Measurements from ENCODE around the gene PIEZO2.
"Not testable (repeated sequence)": the region's sequence is repeated elsewhere in the genome, so short reads cannot be mapped to it uniquely, and the experiment has no call there.

PIEZO2 gene

GRCh38 chr18:10878703-10879102 lies 270.7 kb downstream of the PIEZO2 start:
- no peak for DNase-seq

- no peak for DNase-seq
These were observed 271.4 kb downstream of the PIEZO2 start for GRCh38 chr18:10877987-10878386.

GRCh38 chr18:10875811-10876210 lies 273.6 kb downstream of the PIEZO2 start:
- DNase-seq = no peak

GRCh38 chr18:10872304-10872703 lies 277.1 kb downstream of the PIEZO2 start:
- no peak for DNase-seq

GRCh38 chr18:10864722-10865121 lies 284.6 kb downstream of the PIEZO2 start:
- DNase-seq = no peak

GRCh38 chr18:10863026-10863425 lies 286.3 kb downstream of the PIEZO2 start:
- DNase-seq = no peak

GRCh38 chr18:10860928-10861327 lies 288.4 kb downstream of the PIEZO2 start:
- DNase-seq = no peak

GRCh38 chr18:10860382-10860781 lies 289.0 kb downstream of the PIEZO2 start:
- no peak for DNase-seq

- DNase-seq = no peak
These were observed 290.9 kb downstream of the PIEZO2 start for GRCh38 chr18:10858477-10858876.

GRCh38 chr18:10856132-10856531 lies 293.2 kb downstream of the PIEZO2 start:
- no peak for DNase-seq

GRCh38 chr18:10852385-10853303 lies 296.7 kb downstream of the PIEZO2 start:
- DNase-seq = no peak

GRCh38 chr18:10851824-10852319 lies 297.5 kb downstream of the PIEZO2 start:
- DNase-seq = peak; percentile 52 to 58

- DNase-seq = no peak
These were observed 298.5 kb downstream of the PIEZO2 start for GRCh38 chr18:10850840-10851239.

- no peak for DNase-seq
These were observed 299.2 kb downstream of the PIEZO2 start for GRCh38 chr18:10850216-10850615.

- DNase-seq = no peak
These were observed 301.5 kb downstream of the PIEZO2 start for GRCh38 chr18:10847907-10848306.

GRCh38 chr18:10847408-10847790 lies 302.0 kb downstream of the PIEZO2 start:
- no peak for DNase-seq

- no peak for DNase-seq
These were observed 302.5 kb downstream of the PIEZO2 start for GRCh38 chr18:10846657-10847407.

GRCh38 chr18:10846035-10846434 lies 303.3 kb downstream of the PIEZO2 start:
- DNase-seq = not testable (repeated sequence)

- DNase-seq = no peak
These were observed 305.8 kb downstream of the PIEZO2 start for GRCh38 chr18:10843565-10843964.

- no peak for DNase-seq
These were observed 306.5 kb downstream of the PIEZO2 start for GRCh38 chr18:10842861-10843260.

GRCh38 chr18:10842371-10842770 lies 307.0 kb downstream of the PIEZO2 start:
- no peak for DNase-seq

GRCh38 chr18:10841203-10841602 lies 308.2 kb downstream of the PIEZO2 start:
- DNase-seq = no peak

- no peak for DNase-seq
These were observed 308.6 kb downstream of the PIEZO2 start for GRCh38 chr18:10840743-10841142.

GRCh38 chr18:10839421-10839820 lies 309.9 kb downstream of the PIEZO2 start:
- no peak for DNase-seq
